DMS 273 (cell line): ENCODE measurements around the gene DNAH8.
"Not testable (repeated sequence)": the region's sequence is repeated elsewhere in the genome, so short reads cannot be mapped to it uniquely, and the experiment has no call there.

ENCODE experiments used
- DNase-seq: peaks from one replicate; lab custom pipeline; 2025; ENCODE audit not compliant: unreplicated experiment; lab: John Stamatoyannopoulos, UW

DNAH8 gene

DNA sequence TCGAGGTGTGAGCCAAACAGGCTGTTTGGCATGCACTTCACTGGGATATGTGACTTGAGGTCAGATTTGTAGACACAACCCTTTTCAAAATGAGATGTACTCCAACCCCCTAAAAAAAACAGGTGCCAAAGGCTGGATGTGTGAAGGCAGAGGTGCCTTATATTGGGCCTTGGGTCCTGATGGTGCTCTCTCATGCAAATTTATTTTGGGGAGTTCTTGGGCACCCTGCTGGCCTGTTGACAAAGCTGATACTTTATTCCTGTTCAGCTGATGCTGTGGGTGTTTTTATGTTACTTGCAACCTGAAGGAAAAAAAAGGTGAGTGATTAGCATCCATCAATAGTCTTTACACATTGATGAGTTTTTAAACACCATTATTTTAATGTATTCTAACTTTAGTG, 121.5 kb downstream of the DNAH8 start:
- no peak for DNase-seq

DNA sequence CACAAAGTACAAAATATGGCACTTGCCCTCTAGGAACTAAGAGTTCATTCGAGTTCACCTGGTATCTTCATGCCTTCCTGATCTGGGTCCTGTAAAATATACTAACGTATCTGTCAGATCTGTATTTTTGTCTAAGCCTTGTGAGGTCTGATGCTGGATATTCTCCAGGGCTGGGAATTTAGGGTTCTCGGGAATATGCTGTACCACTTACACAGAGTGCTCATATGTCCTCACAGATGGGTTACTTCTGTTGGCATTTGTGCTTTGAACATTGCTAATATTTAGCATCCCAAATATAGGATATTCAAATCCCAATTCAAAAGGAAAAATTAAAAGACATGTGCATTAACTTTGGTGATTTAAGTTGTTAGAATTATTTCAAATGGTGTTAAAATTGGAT, 122.0 kb downstream of the DNAH8 start:
- no peak for DNase-seq

DNA sequence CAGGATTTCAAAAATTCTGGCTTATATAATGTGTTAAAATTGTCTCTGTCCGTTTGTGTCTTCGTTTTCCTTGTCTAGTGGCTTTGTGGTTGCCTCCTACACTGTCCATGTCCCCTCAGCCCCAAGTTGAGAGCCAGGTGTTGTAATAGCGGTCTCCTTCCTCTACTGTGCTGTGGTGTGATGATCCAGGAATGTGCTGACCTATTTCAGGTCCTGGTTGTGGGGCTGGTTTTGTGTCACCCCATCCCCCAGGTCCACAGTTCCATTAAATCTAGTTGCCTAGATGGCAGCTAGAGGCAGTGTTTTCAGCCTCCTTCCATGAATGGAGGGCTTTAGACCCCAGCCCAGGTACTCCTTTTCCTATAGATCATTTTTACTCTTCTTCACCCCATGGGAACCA, 128.7 kb downstream of the DNAH8 start:
- no peak for DNase-seq

DNA sequence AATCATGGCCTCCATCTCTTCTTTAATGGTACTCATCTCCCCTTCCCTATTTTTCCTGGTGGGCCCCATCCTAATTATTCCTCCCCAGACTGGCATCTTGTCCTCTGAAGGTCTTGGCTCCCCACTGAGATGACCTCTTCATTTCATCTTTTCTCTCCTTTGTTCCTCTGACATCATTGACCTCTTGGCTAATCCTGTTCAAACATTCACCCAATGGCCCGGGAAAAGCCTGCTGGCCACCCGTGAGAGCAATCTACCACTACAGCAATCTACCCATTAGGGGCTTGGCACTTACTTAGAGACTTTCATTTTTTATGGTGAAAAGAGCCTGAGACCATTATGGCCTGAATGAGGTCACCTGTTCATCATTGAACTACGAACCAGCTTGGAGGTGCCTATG, 130.8 kb downstream of the DNAH8 start:
- no peak for DNase-seq

DNA sequence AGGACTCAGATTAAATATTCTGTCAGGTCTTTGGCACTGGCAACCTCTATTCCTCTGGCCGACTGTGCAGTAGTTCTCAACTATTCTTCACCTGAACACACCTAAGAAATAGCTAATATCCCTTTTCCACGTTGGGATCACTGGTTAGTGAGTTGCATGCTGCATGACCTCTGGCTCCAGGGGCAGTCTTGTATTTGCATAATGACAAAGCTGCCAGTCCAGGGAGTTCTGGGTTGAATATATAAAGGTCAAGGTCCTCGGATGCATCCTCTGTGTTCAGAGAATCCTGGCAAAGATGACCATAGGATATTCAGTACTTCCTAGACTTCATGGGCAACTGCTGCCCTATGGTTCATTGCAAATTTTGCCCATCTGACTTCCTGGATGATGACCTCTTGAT, 131.2 kb downstream of the DNAH8 start:
- DNase-seq: no peak

DNA sequence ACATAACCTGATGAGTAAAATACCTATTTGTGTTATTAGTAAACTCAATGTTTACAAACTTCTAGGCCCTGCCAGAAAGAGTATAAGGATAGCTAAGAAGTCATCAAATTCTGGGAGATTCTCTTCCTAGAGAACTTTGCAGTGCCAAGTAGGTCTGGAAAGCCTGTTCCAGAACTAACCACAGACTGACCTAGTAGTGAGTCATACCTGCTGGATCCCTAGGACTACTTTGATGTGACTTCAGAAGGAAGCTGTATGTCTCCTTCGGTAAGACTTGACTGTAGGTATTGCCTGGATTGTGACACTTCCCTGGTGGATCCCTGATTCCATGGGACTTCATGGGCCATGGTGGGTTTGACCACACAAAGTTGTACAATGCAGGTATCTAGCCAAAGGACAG, 131.7 kb downstream of the DNAH8 start:
- no peak for DNase-seq

DNA sequence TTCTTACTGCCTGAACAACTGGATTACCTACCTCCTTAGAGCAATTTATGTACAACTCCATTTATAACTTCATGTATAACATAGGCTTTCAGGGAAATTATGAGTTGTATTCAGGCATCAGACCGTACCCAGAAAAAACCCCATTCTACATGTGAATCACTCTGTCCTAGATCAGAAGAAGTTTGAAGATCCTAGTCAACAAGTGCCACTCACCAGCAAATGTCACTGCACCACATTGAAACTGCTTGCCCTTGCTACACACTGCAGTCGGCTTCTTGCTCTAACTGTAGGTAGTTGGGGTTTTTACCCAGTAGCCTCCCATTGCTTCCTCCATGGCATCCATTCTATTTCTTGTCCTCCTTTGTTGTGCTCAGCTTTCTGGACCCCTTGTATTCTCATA, 132.4 kb downstream of the DNAH8 start:
- DNase-seq: no peak

DNA sequence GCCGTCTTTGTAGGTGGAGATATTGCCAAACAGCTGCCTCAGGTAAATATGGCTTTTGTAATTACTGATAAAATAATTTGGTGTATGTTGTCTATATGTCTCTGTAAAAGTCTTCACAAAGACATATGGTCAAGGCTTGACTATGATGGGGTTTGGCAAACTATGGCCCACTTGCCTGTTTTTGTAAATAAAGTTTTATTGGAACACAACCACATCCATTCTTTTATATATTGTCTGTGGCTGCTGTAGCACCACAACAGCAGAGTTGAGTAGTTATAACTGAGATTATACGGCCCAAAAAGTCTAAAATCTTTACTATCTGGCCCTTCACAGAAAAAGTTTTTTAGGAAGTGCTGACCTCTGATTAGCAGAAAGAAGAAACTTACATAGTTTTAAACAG, 133.6 kb downstream of the DNAH8 start:
- DNase-seq: no peak

DNA sequence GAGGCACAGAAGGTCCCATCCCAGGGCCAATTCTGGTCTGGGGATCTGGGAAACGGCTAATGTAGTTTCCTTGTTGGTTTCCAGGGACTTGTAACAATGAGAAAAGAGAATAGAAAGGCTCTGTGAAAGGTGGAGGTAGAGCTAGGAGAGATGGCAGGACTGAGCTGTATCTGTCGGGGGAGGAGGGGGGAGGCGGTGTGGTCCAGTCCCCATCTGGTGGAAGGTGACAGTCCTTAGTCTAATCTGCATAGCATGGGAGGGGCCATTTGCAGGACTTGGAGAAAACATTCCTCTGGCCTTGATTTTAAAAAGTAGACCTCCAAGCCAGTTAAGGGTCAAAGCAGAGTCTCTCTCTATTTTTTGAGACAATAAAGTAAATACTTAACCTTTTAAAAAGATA, 137.1 kb downstream of the DNAH8 start:
- DNase-seq: no peak

DNA sequence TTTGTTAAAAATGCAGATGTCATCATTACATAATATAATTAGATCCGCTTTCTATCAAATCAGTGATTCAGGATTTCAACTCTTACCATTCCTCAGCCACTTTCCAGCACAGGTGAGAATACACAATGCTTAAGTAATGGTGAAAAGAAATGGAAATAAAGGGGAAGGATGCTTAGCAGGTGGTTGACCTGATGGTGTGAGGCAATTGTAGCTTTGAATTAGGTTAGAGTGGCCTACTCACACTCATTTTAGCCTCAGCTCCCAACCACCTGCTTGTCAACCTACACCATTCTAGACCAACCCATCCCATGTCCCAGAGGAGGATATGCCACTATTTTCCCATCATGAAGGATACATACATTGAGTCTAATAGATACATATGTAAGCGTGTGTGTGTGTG, 138.1 kb downstream of the DNAH8 start:
- DNase-seq: no peak

DNA sequence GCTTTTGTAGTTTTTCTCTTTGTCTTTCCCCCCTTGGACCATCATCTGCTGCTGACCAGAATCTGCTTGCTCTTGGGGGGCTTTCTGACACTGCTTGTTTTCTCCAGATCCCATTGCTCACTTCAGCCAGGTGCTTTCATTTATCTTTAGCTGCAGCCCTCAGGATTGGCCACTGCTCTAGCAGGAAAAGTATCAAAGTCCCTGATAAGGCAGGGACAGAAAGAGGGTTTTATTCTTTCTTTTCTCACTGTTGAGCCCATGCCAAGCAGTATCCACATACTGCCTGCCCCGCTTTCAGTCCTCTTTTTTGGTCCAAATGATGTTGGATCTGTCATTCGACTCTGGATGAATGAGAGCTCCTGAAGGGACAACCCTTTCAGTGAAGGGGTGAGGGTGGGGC, 141.4 kb downstream of the DNAH8 start:
- DNase-seq: no peak

DNA sequence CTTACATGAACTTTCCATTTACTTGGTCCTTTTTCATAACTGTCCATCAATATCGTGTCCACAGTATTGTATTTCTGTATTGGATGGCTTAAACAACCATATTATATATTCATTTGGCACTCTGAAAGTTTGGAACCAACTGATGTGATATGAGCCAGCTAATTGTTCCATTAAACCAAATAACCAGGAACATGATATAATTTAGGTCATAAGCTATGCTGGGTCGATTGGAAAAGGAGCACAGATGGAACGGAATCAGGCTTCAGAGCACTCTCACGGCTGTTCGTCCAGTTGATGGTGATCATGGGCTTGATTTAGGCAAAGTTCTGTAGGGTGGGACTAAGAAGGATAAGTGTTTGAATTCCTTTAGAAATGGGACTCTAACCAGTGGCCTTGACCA, 142.7 kb downstream of the DNAH8 start:
- no peak for DNase-seq

DNA sequence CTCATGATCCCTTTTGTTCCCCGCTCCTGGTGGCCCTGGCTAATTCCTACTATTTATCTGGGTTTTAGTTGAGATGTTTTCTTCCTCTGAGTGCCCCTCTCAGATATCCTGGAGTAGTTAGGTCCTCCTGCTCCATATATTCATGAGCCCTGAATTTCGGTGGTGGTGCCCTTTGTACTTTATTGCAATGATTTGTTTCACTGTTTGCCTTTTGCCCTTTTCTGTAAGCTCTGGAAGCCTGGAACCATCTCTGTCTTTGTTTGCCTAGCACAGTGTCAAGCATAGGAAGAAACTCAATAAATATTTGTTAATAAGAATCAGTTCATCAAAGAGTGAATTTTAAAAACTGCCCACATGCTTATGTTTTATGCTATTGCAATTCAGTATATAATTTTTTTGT, 144.9 kb downstream of the DNAH8 start:
- DNase-seq: no peak

DNA sequence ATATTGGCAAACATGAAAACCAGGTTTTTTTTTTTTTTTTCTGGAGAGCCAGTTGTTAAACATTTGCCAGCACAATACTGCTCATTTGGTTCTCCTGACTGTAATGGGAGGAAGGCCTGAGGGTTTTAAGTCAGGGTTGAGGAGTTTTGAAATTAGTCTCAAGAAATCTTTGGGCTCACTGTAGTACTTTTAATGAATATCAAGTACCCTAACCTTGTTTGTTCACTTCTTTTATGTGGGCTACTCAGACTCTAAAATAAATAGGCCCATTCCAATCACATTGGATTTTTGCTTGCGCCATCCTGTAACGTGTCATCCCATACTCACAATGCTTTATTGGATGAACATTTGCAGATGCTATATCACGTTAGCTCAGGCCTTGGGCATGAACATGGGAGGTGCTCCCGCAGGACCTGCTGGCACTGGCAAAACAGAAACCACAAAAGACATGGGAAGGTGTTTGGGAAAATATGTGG, 146.9 kb downstream of the DNAH8 start:
- no peak for DNase-seq

DNA sequence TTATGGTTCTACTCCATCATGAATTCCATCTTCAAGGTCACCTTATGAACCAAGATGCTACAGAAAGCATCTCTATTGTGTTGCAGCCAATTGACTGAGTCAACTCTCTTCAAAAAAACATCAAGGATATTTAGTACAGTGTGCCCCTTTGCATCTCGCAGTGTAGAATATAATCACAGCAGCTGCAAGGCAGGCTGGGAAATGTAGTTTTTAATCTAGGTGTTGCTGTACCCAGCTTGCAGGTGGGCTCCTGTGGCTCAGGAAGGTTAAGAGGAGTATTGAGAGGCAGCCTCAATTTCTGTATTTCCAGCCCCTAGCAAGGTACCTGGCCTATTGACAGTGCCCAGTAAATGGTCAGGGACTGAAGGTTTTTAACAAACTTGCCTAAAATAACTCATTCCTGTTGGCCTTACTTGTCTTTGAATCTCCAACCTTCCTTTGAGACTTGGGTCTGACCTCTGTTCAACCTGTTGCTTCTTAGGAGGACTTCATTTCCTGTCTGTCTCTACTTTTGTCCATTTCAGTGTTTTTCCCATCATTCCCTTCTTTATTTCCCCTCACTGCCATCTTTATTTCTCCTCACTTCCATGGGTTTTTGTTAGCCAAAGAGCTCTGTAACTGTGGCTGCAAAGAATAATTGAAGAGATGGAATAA, 150.5 kb downstream of the DNAH8 start:
- no peak for DNase-seq

DNA sequence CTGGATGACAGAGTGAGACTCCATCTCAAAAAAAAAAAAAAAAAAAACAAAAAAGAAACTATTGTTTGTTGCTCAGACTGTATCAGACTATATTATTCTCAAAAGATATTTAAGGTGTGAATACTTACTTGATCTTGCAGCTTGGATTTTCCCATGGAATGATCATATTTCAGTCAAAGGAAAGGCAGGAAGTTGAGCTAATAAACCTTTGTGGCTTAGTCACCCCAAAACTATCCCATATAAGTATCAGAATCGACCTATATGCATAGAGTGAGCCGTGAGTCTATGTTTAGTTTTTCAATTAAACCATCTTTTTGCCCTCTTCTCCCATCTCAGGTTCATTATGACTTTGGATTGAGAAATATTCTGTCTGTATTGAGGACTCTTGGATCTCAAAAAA, 152.6 kb downstream of the DNAH8 start:
- no peak for DNase-seq

DNA sequence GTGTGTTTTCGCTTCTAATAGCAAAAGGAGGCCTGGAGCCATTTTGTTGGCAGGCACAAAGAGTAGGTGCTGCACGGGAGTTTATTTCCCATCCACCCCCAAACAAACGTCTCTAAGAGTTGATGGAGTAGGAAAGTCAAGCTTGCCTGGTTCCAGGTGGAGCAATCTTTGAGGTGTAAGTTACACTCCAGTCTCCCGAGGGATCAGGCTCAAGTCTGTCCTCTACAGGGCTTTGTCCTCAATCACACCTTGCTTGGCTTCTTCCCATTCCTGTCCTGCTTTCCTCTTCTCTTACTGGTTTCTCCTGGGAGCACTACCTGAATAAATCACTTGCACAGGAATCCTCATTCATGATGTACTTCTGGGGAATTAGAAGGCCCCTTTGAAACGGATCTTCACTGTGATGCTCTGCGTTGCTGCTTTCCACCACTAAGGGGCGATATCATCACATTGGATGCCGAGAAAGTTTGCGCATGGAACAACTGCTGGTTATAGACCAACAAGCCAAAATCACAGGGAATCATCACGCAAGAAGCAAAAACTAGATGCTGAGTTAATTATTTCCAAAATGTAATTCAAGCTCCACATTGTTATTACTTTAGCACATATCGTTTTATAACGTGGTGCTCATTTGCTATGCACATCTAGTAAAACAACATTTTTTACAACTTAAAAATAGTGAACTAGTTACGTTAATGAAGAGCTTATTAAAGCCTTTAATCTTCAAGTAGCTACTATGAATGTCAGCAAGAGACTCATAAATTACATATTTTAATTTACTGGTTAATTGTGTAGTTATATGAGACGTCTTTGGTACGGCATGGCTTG, 156.8 kb downstream of the DNAH8 start:
- peak; percentile 77 for DNase-seq

DNA sequence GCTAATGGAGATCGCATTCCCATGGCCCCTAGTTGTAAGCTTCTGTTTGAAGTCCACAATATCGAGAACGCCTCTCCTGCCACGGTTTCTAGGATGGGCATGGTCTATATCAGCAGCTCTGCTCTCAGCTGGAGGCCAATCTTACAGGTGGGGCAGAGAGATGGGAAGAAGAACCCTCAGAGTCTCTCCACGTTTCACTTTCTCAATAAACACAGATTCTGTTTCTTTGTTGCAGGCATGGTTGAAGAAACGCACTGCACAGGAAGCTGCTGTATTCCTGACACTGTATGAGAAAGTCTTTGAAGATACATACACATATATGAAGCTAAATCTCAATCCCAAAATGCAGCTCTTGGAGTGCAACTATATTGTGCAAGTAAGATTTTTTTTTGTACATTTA, 157.9 kb downstream of the DNAH8 start:
- no peak for DNase-seq

DNA sequence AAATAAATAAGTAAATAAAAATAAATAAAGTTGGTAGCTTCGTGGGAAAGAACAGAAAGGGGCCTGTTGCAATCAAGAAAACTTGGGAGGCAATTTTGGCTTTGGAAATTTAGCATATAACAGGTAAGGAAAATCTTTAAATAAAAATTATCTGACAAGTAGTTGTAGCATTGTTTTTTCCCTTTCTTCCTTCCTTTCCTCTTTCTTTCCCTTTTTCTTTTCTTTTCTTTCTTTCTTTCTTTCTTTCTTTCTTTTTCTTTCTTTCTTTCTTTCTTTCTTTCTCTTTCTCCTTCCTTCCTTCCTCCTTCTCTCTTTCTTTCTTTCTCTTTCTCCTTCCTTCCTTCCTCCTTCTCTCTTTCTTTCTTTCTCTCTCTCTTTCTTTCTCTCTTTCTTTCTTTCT, 158.7 kb downstream of the DNAH8 start:
- DNase-seq: not testable (repeated sequence)

DNA sequence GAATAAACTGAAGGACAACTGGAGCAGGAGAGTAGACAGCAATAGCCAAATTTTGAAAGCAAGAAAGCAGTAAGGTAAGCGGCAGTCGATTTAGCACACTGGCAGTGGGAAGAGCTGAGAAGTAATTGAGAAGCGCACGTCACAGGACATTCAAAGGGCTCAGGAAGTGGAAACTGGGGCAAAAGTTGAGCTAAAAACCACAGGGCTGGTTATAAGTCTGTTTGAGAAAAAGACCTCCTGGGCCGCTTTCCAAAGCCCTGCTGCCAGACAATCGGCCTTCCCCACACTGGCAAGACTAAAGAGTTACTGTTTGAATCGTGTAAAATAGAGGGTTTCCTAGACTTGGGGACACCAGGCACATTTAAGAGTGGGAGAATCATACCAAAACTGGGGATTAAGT, 161.4 kb downstream of the DNAH8 start:
- DNase-seq: no peak

DNA sequence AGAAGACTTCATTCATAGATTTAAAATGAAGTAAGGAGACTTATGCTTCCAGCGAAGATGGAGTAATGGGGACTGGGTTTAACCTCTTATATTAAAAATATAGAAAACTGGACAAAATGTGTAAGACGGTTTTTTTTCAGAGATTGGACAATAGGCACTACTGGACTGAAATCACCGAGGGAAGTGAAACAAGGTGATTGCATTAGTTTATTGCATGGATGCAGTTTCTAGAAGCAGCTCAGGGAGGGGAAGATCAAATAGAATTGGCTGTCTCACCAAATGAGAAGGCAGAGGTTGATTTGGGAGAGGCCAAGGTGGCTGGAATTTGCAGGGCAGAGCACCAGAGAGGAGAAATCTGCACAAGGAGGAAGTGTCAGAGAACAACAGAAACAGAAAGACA, 162.6 kb downstream of the DNAH8 start:
- DNase-seq: no peak

DNA sequence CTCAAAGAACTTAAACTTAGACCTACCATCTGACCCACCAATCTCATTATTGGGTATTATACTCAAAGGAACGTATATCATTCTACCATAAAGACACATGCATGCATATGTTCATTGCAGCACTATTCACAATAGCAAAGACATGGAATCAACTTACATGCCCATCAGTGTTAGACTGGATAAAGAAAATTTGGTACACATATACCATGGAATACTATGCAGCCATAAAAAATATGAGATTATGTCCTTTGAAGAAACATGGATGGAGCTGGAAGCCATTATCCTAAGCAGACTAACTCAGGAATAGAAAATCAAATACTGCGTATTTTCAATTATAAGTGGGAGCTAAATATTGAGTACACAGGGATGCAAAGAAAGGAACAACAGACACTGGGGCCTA, 167.0 kb downstream of the DNAH8 start:
- DNase-seq: no peak

DNA sequence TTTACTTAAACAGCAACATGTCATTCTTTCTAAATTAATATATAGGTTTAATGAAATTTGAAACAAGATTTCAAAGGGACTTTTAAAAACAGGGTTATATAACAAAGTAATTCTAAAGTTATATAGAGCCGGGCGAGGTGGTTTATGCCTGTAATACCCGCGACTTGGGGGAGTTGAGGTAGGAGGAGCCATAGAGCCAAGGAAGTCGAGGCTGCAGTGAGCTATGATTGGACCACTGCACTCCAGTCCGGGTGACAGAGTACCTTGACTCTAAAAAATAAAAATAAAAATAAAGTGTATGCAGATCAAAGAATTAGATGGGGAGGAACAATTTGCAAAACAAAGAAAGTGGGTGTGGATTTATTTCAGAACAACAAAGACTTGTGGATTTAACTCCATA, 182.4 kb downstream of the DNAH8 start:
- DNase-seq: no peak
